Brain microvascular endothelial cell (primary cell): ENCODE data around the gene GZMM.

Experiments
- DNase-seq: peaks from one replicate; pipeline ENCODE4 v3.0.0-alpha.2; 2020
- H3K27ac ChIP-seq: fragments of 250-450 bp; sonication (Bioruptor Pico); 2 replicates; pipeline ENCODE4 v1.5.1; 2020; ENCODE audit warnings: mild to moderate bottlenecking, moderate library complexity
- H3K27me3 ChIP-seq: fragments of 250-450 bp; sonication (Bioruptor Pico); replicated peaks from 2 replicates; pipeline ENCODE4 v1.5.1; 2020; ENCODE audit warnings: mild to moderate bottlenecking
- H3K36me3 ChIP-seq: fragments of 250-450 bp; sonication (Bioruptor Pico); replicated peaks from 2 replicates; pipeline ENCODE4 v1.5.1; 2020; ENCODE audit warnings: mild to moderate bottlenecking
- H3K4me3 ChIP-seq: 2 replicates; pipeline ENCODE4 v1.5.1; 2011; ENCODE audit warnings: low read depth, mild to moderate bottlenecking, control low read depth, low read length, moderate library complexity
- in situ Hi-C: cut with HindIII; loops from 2 replicates; pipeline ENCODE4 v1.10.0; 2017; ENCODE audit warnings: low sequenced_read_pairs, low pct_ligation_motif_present
- TF ChIP-seq, protein P1 (sequence below): IDR thresholded peaks from 2 replicates; pipeline ENCODE4 v1.5.1; 2011; ENCODE audit warnings: low read depth, mild to moderate bottlenecking, moderate library complexity, low read length, control low read depth, inconsistent platforms; ENCODE audit errors: missing control alignments

Gene GZMM

DNA sequence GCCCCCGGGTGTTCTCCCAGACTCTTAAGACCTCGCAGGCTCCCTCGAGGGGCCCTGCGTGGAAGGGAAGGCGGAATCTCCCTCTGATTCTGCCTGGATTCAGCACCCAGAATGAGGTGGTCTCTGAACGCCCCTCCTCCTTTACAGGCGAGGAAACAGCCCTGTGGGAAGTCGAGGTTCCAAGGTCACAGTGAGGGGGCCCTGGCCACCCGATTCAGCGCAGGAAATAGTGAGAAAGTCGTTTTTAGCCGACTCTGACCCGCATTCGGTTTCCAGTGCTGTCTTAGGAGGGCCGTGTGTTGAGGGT, 29.6 kb downstream of the GZMM start:
- no peak for DNase-seq
- H3K36me3 ChIP-seq, result peaks cover 3% of the 10 kb centered on the region
- TF ChIP-seq, protein P1, sequence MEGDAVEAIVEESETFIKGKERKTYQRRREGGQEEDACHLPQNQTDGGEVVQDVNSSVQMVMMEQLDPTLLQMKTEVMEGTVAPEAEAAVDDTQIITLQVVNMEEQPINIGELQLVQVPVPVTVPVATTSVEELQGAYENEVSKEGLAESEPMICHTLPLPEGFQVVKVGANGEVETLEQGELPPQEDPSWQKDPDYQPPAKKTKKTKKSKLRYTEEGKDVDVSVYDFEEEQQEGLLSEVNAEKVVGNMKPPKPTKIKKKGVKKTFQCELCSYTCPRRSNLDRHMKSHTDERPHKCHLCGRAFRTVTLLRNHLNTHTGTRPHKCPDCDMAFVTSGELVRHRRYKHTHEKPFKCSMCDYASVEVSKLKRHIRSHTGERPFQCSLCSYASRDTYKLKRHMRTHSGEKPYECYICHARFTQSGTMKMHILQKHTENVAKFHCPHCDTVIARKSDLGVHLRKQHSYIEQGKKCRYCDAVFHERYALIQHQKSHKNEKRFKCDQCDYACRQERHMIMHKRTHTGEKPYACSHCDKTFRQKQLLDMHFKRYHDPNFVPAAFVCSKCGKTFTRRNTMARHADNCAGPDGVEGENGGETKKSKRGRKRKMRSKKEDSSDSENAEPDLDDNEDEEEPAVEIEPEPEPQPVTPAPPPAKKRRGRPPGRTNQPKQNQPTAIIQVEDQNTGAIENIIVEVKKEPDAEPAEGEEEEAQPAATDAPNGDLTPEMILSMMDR, result no peak
- in situ Hi-C loops, result no loop called here
- H3K27ac ChIP-seq, result peak overlapping the region; percentile 58
- no peaks in the 10 kb centered on the region for H3K27me3 ChIP-seq
- H3K4me3 ChIP-seq, result peak overlapping the region; percentile 90

DNA sequence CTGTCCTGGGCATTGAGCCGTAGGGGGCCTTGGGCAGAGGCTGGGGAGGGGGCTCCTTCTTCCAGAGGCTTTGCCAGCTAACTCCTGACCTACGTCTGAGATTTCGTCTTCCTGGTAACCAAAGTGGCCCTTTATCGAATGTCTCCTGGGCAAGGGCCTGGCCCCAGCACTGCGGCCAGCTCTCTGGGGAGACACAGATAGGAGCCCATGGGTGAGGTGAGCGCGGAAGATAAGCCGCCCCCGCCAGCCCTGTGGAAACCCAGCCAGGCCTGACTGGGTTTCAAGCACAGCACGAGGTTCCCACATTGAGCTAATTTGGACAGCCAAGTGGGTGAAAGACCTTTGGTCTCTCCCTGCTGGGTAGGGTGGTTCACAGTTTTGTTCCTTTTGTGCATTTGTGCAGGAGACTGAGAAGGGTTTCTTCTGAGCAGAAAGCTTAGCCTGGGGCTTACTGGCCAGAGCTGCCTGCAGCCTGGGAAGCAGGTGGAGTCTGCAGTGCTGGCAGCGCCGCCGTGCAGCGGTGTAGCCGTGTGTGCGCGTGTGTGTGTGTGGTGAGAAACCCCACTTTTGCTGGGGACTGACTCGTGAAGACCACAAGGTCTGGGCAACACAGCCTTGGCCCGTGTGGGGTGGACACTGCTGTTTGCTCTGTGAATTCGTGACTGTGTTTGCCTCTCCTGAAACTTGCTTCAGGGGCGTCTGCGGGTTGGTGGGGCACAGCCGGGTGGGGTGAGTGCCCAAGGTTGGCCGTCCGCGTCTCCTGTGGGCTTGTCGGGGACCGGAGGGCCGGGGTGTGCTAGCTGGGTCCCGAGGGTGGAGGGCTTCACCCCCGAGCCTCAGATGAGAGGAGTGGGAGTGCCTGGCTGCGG, 31.0 kb downstream of the GZMM start:
- H3K27me3 ChIP-seq, result no peaks in the 10 kb centered on the region
- peak; percentile 15 for DNase-seq
- TF ChIP-seq, protein P1, result no peak
- no peak overlapping the region for H3K27ac ChIP-seq
- H3K36me3 ChIP-seq, result peaks cover 11% of the 10 kb centered on the region
- in situ Hi-C loops, result no loop called here
- H3K4me3 ChIP-seq, result peak overlapping the region; percentile 27

DNA sequence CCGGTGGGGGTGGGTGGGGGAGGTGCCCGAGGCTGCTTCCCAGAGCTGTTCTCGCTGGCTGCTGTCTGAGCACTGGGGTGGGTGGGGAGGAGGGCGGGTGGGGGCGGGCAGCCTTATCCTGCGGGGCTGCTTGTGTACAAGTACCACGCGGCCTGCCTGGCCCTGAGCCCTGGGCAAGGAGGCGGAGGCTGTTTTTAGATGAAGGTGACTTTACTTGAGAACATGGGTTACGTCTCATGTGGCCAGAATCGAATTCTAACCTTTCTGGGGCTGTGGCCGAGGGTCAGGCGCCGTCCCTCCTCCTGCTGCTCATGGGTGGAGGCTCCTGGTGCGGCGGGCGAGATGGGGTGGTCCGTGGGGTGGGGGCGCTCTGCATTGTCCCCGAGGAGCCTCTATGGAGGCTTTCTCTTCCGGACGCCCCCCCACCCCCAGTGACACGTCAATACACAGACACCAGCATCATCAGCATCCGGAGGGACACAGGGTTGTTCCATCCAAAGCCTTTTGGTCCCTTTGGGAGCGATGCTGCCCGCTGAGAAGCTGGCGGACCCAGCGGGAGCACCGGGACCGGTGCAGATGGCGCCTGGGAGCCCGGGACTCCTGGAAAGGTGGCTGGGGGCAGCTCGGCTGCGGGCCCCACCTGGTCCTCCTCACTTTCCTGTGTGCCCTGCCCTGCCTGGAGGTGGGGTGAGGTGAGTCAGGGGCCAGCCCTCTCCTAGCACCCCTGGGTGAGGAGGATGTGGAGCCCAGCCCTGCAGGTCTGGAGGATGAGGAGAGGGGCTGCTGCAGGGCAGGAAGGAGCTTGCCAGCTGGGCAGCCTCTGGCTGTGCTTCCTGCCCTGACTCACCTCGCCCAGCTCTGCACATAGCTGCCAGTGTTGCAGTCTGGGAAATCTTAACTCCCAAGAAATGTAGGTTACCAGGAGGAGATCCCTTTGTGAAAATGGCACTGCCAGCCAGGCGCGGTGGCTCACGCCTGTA, 32.0 kb downstream of the GZMM start:
- Histone ChIP-seq H3K36me3 (peaks cover 17% of the 10 kb centered on the region), H3K27ac (no peak overlapping the region), H3K4me3 (peak overlapping the region; percentile 33), H3K27me3 (no peaks in the 10 kb centered on the region)
- DNase-seq, result no peak
- TF ChIP-seq, protein P1, result no peak
- in situ Hi-C loops, result no loop called here

DNA sequence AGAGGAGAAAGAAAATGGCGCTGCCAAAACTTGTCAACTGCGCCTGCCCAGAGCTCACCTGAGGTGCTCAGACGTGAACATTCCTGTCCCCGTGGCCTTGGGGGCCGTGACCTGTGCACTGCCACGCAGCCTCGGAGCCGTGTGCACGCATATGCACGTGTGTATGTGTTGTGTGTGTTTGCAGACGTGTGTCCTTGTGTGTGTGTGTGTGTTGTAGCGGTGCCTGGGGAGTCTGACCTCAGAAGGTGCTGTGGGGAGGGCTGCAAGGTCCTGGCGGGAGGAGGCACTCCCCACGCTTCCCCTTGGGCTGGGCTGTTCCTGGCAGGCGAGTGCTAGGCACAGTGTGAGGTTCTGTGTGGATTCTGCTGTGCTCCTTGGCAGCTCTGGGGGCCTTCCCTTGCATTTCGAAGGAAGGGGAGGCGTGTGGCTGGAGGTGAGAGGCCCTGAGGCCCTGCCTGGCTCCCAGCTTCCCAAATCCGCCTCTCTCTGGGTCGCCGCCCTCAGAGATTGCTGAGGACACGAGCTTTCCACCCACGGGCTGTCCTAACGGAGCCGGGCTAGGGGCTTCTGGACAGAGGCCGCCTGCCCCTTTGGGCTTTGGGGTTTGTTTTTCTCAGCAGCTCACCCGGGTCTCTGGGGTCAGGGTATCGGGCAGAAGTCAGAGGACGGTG, 33.0 kb downstream of the GZMM start:
- in situ Hi-C loops, result no loop called here
- Histone ChIP-seq H3K4me3 (no peak overlapping the region), H3K36me3 (peaks cover 25% of the 10 kb centered on the region), H3K27me3 (no peaks in the 10 kb centered on the region), H3K27ac (no peak overlapping the region)
- TF ChIP-seq, protein P1, result no peak
- no peak for DNase-seq

DNA sequence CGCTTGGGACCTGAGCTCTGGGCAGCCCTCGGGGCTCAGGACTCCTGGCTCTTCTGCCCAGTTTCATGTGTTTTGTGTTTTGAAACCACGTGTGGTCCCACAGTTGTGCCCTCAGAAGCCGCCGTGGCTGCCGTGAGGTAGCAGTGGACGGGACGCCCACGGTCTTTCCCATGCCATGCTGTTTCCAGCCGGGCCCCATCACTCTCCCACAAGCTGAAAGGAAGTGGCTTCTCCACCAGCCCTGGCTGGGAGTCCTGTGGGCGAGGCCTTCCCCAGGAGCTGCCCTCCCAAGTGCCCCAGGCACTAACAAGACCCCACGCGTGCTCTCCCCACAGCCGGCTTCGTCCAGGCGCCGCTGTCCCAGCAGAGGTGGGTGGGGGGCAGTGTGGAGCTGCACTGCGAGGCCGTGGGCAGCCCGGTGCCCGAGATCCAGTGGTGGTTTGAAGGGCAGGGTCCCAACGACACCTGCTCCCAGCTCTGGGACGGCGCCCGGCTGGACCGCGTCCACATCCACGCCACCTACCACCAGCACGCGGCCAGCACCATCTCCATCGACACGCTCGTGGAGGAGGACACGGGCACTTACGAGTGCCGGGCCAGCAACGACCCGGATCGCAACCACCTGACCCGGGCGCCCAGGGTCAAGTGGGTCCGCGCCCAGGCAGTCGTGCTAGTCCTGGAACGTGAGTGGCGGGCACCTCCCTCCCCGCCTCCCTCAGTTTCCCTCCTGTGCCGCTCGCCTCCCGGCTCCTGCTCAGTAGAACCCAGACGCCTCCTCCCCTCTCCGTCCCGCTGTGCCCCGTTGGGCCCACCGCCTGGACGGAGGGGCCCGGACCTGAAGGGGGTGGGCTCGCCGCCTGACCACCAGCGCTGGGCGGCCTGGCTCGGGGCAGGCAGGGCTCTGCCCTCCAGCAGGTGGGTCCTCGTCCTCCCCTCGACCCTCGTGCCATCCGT, 33.9 kb downstream of the GZMM start:
- H3K27ac ChIP-seq, result no peak overlapping the region
- TF ChIP-seq, protein P1, result peak; percentile 19
- H3K36me3 ChIP-seq, result peaks cover 27% of the 10 kb centered on the region
- no peaks in the 10 kb centered on the region for H3K27me3 ChIP-seq
- H3K4me3 ChIP-seq, result no peak overlapping the region
- DNase-seq, result no peak
- in situ Hi-C loops, result no loop called here
